ENCODE results near the gene CNTNAP5.

The CNTNAP5 gene

GRCh38 chr2:124325667-124326440 lies 300.8 kb downstream of the CNTNAP5 start:
- CTCF ChIA-PET: interaction anchor here (0.8 kb wide), 1 partner anchor 11 kb away, joined by 3 read pairs; no protein-coding TSS in a partner anchor
- peak; percentile 8 for DNase-seq (ENCODE audit: extremely low spot score)
- POLR2A ChIA-PET: no interaction called here
- TF ChIP-seq SP1 (IDR thresholded peaks at IDR 0.05): no peak
- no peak for TF ChIP-seq CTBP1 (IDR thresholded peaks at IDR 0.05; ENCODE audit: borderline replicate concordance)
- no peak for TF ChIP-seq FOXK2 (IDR thresholded peaks at IDR 0.05)
- no peak for TF ChIP-seq LEF1 (IDR thresholded peaks at IDR 0.05; ENCODE audit: borderline replicate concordance)
- TF ChIP-seq NFRKB (IDR thresholded peaks at IDR 0.05): no peak
- TF ChIP-seq FOXA1 (IDR thresholded peaks at IDR 0.05): no peak
- no peak for TF ChIP-seq ZNF384 (IDR thresholded peaks at IDR 0.05)
- TF ChIP-seq BHLHE40 (IDR thresholded peaks at IDR 0.05; ENCODE audit: borderline replicate concordance): no peak

DNA sequence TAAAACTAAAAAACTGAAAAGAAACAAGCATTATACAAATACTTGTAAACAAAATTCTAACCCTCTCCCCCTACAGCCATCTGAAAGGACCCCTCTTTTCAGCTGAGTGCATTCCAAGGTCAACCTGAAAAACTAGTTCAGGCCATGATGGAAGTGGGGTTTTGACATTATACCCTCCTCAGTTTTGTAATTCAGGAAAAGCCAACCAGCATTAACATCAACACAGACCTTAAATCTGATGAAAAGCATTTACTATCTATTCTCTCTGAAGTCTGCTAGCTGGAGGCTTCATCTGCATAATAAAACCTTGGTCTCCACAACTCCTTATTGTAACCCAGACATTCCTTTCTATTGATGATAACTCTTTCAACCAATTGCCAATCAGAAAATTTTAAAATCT lies 302.2 kb downstream of the CNTNAP5 start:
- no peak for DNase-seq (ENCODE audit: extremely low spot score)
- ChIA-PET POLR2A (no interaction called here), CTCF (no interaction called here)
- TF ChIP-seq TARDBP (IDR thresholded peaks at IDR 0.05) (no peak), ZNF384 (IDR thresholded peaks at IDR 0.05) (no peak), FOXK2 (IDR thresholded peaks at IDR 0.05) (no peak), ELF4 (IDR thresholded peaks at IDR 0.05) (no peak), HDGF (IDR thresholded peaks at IDR 0.05; ENCODE audit: borderline replicate concordance) (no peak), SP1 (IDR thresholded peaks at IDR 0.05) (no peak), SUZ12 (IDR thresholded peaks at IDR 0.05) (no peak), LEF1 (IDR thresholded peaks at IDR 0.05; ENCODE audit: borderline replicate concordance) (no peak), L3MBTL2 (conservative IDR thresholded peaks at IDR 0.05) (no peak), BHLHE40 (IDR thresholded peaks at IDR 0.05; ENCODE audit: borderline replicate concordance) (no peak), CTBP1 (IDR thresholded peaks at IDR 0.05; ENCODE audit: borderline replicate concordance) (no peak), NFRKB (IDR thresholded peaks at IDR 0.05) (no peak), FOXM1 (IDR thresholded peaks at IDR 0.05; ENCODE audit: borderline replicate concordance) (no peak), ARNT (IDR thresholded peaks at IDR 0.05) (no peak), FOXA1 (IDR thresholded peaks at IDR 0.05) (no peak)
- TF ChIP-seq, protein P1, sequence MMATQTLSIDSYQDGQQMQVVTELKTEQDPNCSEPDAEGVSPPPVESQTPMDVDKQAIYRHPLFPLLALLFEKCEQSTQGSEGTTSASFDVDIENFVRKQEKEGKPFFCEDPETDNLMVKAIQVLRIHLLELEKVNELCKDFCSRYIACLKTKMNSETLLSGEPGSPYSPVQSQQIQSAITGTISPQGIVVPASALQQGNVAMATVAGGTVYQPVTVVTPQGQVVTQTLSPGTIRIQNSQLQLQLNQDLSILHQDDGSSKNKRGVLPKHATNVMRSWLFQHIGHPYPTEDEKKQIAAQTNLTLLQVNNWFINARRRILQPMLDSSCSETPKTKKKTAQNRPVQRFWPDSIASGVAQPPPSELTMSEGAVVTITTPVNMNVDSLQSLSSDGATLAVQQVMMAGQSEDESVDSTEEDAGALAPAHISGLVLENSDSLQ (IDR thresholded peaks at IDR 0.05): no peak

DNA sequence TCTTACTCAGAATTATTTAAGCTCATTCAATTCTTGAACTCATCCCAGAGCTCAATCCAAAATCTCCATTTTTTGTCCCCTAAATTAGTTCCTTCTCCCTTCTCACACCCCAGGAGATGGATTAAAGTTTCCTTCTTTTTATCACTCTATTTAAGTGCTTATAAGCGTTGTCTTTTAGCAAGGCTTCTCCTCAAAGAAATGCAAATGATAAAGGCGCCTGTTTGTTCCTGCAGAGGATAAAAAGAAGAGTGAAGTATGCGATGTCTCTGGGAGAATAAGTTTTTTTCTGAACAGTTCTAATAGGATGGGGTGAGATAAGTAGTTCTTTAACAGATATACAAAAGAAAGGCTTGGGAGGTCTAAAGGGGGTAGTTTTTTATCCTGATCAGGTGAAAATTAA lies 303.3 kb downstream of the CNTNAP5 start:
- no peak for DNase-seq (ENCODE audit: extremely low spot score)
- ChIA-PET POLR2A (no interaction called here), CTCF (no interaction called here)
- TF ChIP-seq HDGF (IDR thresholded peaks at IDR 0.05; ENCODE audit: borderline replicate concordance) (no peak), L3MBTL2 (conservative IDR thresholded peaks at IDR 0.05) (no peak), TARDBP (IDR thresholded peaks at IDR 0.05) (no peak), SP1 (IDR thresholded peaks at IDR 0.05) (no peak), SUZ12 (IDR thresholded peaks at IDR 0.05) (no peak), ZNF384 (IDR thresholded peaks at IDR 0.05) (no peak), LEF1 (IDR thresholded peaks at IDR 0.05; ENCODE audit: borderline replicate concordance) (no peak), FOXM1 (IDR thresholded peaks at IDR 0.05; ENCODE audit: borderline replicate concordance) (no peak)
- TF ChIP-seq, protein P1 (IDR thresholded peaks at IDR 0.05): no peak

GRCh38 chr2:124333784-124334183 lies 308.7 kb downstream of the CNTNAP5 start:
- ChIA-PET POLR2A (no interaction called here), CTCF (no interaction called here)
- TF ChIP-seq ELF4 (IDR thresholded peaks at IDR 0.05) (no peak), BHLHE40 (IDR thresholded peaks at IDR 0.05; ENCODE audit: borderline replicate concordance) (no peak), FOXM1 (IDR thresholded peaks at IDR 0.05; ENCODE audit: borderline replicate concordance) (no peak), L3MBTL2 (conservative IDR thresholded peaks at IDR 0.05) (no peak), ZNF384 (IDR thresholded peaks at IDR 0.05) (no peak), TARDBP (IDR thresholded peaks at IDR 0.05) (no peak)
- TF ChIP-seq, protein P1 (IDR thresholded peaks at IDR 0.05): no peak
- DNase-seq (ENCODE audit: extremely low spot score): no peak

DNA sequence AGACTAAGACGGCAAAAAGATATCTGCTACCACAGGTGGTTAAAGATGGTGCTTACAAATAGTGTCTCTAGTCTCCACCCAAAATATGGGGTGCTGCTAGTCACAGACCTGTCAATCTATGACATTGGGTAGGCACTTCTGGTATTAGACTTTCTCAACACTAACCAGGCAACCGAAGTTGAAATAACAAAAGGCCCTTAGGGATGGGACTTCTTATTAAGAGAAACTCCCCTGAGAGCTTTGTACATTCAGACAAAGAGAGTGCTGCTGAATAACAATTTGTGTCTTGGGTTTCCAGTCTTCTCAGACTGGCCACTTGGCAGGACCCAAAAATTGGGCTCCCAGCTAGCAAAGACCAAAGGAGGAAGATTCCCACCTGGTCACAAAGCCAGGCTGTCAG lies 310.0 kb downstream of the CNTNAP5 start:
- TF ChIP-seq SUZ12 (IDR thresholded peaks at IDR 0.05) (no peak), TARDBP (IDR thresholded peaks at IDR 0.05) (no peak), L3MBTL2 (conservative IDR thresholded peaks at IDR 0.05) (no peak)
- no peak for DNase-seq (ENCODE audit: extremely low spot score)
- POLR2A ChIA-PET: no interaction called here
- CTCF ChIA-PET: no interaction called here

GRCh38 chr2:124339709-124340108 lies 314.6 kb downstream of the CNTNAP5 start:
- no peak for DNase-seq (ENCODE audit: extremely low spot score)
- POLR2A ChIA-PET: no interaction called here
- TF ChIP-seq ELF4 (IDR thresholded peaks at IDR 0.05) (no peak), BHLHE40 (IDR thresholded peaks at IDR 0.05; ENCODE audit: borderline replicate concordance) (no peak)
- CTCF ChIA-PET: no interaction called here

GRCh38 chr2:124343827-124344498 lies 318.9 kb downstream of the CNTNAP5 start:
- POLR2A ChIA-PET: no interaction called here
- DNase-seq (ENCODE audit: extremely low spot score): no peak
- CTCF ChIA-PET: no interaction called here
- TF ChIP-seq CTBP1 (IDR thresholded peaks at IDR 0.05; ENCODE audit: borderline replicate concordance) (no peak), FOXM1 (IDR thresholded peaks at IDR 0.05; ENCODE audit: borderline replicate concordance) (no peak), ELF4 (IDR thresholded peaks at IDR 0.05) (no peak), LEF1 (IDR thresholded peaks at IDR 0.05; ENCODE audit: borderline replicate concordance) (no peak), L3MBTL2 (conservative IDR thresholded peaks at IDR 0.05) (no peak), BHLHE40 (IDR thresholded peaks at IDR 0.05; ENCODE audit: borderline replicate concordance) (no peak), TARDBP (IDR thresholded peaks at IDR 0.05) (no peak), SUZ12 (IDR thresholded peaks at IDR 0.05) (no peak)
- TF ChIP-seq, protein P1 (IDR thresholded peaks at IDR 0.05): no peak

Data from HEK293T (cell line).